Measurements from ENCODE around the gene TSFM. TPM values are rescaled to one million over a fixed set of nuclear protein-coding genes. Genes with fewer than 3 reads are reported as not detected.

TSFM gene
- total and polyA plus RNA-seq, 2 of the 13 experiments (the other 11 are each of a cell fraction or from before 2014, with no cell fraction given), result 29.8 to 68.3 TPM

DNA sequence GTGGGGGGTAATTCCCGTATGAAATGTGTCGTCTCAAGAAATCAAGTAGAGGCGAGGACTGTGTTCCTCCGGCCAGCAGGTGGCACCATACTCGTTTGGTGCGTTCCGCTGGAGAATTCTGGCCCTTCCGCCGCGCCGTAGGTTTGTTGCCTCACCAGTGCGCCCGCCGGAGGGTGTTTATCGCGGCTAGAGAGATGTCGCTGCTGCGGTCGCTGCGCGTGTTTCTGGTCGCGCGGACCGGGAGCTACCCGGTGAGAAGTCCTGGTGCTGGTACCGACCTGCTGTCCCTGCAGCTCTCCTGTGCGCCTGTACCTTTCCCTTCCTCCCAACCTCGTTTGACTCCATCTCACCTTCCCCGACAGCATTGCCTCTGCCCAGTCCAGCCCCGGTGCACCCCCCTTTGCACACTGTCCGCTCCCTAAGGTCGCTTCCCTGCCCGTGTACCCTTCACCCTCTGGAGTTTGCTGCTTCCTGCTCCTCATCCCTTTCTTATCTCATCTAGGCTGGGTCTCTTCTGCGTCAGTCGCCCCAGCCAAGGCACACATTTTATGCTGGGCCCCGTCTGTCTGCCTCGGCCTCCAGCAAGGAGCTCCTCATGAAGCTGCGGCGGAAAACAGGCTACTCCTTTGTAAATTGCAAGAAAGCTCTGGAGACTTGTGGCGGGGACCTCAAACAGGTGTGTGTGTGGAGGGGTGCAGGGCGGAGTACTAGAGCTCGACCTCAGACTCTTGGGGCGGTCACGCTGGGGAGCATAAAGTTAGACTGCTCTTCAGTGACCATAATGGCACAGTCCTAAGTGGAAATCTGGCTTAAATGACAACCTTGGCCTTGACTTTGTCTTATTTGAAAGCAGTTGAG, at the start of gene TSFM (continued):
- TF ChIP-seq ZNF773 (CRISPR knock-in tag; IDR thresholded peaks at IDR 0.05; ENCODE audit: borderline replicate concordance) (no peak), PTBP1 (IDR thresholded peaks at IDR 0.05; ENCODE audit: low read depth, low read length, poor library complexity, severe bottlenecking) (no peak), ATM (IDR thresholded peaks at IDR 0.05; ENCODE audit: borderline replicate concordance) (no peak), ZFP90 (CRISPR knock-in tag; IDR thresholded peaks at IDR 0.05; ENCODE audit: borderline replicate concordance) (peak; percentile 61; the same call in 1 of the 2 replicates), ZNF850 (CRISPR knock-in tag; conservative IDR thresholded peaks at IDR 0.05) (no peak), NFE2 (CRISPR knock-in tag; IDR thresholded peaks at IDR 0.05) (no peak), CENPX (CRISPR knock-in tag; IDR thresholded peaks at IDR 0.05) (no peak), NR2F1 (CRISPR knock-in tag; IDR thresholded peaks at IDR 0.05) (no peak), DPF2 (CRISPR knock-in tag; IDR thresholded peaks at IDR 0.05; ENCODE audit: borderline replicate concordance, low read depth) (no peak), ELF3 (CRISPR knock-in tag; IDR thresholded peaks at IDR 0.05) (peak; percentile 43; the same call in 1 of the 2 replicates), RAD21 (CRISPR knock-in tag; IDR thresholded peaks at IDR 0.05) (peak; percentile 60), JARID2 (CRISPR knock-in tag; IDR thresholded peaks at IDR 0.05; ENCODE audit: insufficient replicate concordance) (no peak), JUN (CRISPR knock-in tag; IDR thresholded peaks at IDR 0.05) (no peak), ZFP1 (CRISPR knock-in tag; IDR thresholded peaks at IDR 0.05) (no peak), SETDB1 (CRISPR knock-in tag; IDR thresholded peaks at IDR 0.05; ENCODE audit: borderline replicate concordance) (no peak), FOSL1 (CRISPR knock-in tag; IDR thresholded peaks at IDR 0.05; ENCODE audit: borderline replicate concordance) (no peak), U2AF1 (optimal IDR thresholded peaks at IDR 0.05; ENCODE audit: low read depth, low read length) (no peak), HDAC2 (CRISPR knock-in tag; IDR thresholded peaks at IDR 0.05) (peak; percentile 97)
- TF ChIP-seq, protein P1, sequence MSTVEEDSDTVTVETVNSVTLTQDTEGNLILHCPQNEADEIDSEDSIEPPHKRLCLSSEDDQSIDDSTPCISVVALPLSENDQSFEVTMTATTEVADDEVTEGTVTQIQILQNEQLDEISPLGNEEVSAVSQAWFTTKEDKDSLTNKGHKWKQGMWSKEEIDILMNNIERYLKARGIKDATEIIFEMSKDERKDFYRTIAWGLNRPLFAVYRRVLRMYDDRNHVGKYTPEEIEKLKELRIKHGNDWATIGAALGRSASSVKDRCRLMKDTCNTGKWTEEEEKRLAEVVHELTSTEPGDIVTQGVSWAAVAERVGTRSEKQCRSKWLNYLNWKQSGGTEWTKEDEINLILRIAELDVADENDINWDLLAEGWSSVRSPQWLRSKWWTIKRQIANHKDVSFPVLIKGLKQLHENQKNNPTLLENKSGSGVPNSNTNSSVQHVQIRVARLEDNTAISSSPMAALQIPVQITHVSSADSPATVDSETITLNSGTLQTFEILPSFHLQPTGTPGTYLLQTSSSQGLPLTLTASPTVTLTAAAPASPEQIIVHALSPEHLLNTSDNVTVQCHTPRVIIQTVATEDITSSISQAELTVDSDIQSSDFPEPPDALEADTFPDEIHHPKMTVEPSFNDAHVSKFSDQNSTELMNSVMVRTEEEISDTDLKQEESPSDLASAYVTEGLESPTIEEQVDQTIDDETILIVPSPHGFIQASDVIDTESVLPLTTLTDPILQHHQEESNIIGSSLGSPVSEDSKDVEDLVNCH (CRISPR knock-in tag; IDR thresholded peaks at IDR 0.05), result no peak
- TF ChIP-seq, protein P2, sequence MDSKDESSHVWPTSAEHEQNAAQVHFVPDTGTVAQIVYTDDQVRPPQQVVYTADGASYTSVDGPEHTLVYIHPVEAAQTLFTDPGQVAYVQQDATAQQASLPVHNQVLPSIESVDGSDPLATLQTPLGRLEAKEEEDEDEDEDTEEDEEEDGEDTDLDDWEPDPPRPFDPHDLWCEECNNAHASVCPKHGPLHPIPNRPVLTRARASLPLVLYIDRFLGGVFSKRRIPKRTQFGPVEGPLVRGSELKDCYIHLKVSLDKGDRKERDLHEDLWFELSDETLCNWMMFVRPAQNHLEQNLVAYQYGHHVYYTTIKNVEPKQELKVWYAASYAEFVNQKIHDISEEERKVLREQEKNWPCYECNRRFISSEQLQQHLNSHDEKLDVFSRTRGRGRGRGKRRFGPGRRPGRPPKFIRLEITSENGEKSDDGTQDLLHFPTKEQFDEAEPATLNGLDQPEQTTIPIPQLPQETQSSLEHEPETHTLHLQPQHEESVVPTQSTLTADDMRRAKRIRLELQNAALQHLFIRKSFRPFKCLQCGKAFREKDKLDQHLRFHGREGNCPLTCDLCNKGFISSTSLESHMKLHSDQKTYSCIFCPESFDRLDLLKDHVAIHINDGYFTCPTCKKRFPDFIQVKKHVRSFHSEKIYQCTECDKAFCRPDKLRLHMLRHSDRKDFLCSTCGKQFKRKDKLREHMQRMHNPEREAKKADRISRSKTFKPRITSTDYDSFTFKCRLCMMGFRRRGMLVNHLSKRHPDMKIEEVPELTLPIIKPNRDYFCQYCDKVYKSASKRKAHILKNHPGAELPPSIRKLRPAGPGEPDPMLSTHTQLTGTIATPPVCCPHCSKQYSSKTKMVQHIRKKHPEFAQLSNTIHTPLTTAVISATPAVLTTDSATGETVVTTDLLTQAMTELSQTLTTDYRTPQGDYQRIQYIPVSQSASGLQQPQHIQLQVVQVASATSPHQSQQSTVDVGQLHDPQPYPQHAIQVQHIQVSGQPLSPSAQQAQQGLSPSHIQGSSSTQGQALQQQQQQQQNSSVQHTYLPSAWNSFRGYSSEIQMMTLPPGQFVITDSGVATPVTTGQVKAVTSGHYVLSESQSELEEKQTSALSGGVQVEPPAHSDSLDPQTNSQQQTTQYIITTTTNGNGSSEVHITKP (CRISPR knock-in tag; IDR thresholded peaks at IDR 0.05; ENCODE audit: low read depth), result peak; percentile 54; the same call in 1 of the 2 replicates
- TF ChIP-seq, protein P3, sequence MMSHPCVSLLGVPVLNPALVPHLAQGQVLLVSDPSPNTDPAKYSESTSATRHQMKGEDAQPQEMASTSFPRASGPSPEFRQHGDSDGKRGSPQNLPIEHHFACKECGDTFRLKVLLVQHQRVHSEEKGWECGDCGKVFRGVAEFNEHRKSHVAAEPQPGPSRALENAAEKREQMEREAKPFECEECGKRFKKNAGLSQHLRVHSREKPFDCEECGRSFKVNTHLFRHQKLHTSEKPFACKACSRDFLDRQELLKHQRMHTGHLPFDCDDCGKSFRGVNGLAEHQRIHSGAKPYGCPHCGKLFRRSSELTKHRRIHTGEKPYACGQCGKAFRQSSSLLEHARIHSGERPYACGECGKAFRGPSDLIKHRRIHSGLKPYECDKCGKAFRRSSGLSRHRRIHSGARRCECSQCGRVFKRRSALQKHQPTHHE (CRISPR knock-in tag; IDR thresholded peaks at IDR 0.05; ENCODE audit: borderline replicate concordance), result no peak
